ENCODE results near the gene UCP2. TPM values are rescaled to one million over a fixed set of nuclear protein-coding genes. Genes with fewer than 3 reads are reported as not detected.

The UCP2 gene
- total RNA-seq, 1 donor from 2014 or later: 103 TPM

GRCh38 chr11:73931039-73931645 is 51.5 kb downstream of the UCP2 start:
- H3K4me1 Mint-ChIP-seq (ENCODE audit: low read depth): no peaks in the 10 kb centered on the region
- no peaks in the 10 kb centered on the region for H3K9me3 Mint-ChIP-seq (ENCODE audit: low read depth)
- no peak for DNase-seq (ENCODE audit: low spot score, unreplicated experiment)
- H3K27me3 Mint-ChIP-seq: no peaks in the 10 kb centered on the region
- peak; percentile 49 for TF ChIP-seq CTCF (IDR thresholded peaks at IDR 0.05; ENCODE audit: unreplicated experiment)
- no peak overlapping the region for H3K4me3 Mint-ChIP-seq (ENCODE audit: low read depth)
- no peak overlapping the region for H3K27ac Mint-ChIP-seq
- H3K36me3 Mint-ChIP-seq (ENCODE audit: insufficient read depth): peaks cover 20% of the 10 kb centered on the region

- H3K4me3 Mint-ChIP-seq (ENCODE audit: low read depth): no peak overlapping the region
- no peaks in the 10 kb centered on the region for H3K27me3 Mint-ChIP-seq
- no peak overlapping the region for H3K27ac Mint-ChIP-seq
- H3K4me1 Mint-ChIP-seq (ENCODE audit: low read depth): no peaks in the 10 kb centered on the region
- no peak for TF ChIP-seq CTCF (IDR thresholded peaks at IDR 0.05; ENCODE audit: unreplicated experiment)
- DNase-seq (ENCODE audit: low spot score, unreplicated experiment): no peak
- H3K9me3 Mint-ChIP-seq (ENCODE audit: low read depth): no peaks in the 10 kb centered on the region
- H3K36me3 Mint-ChIP-seq (ENCODE audit: insufficient read depth): peaks cover 20% of the 10 kb centered on the region
Measured at GRCh38 chr11:73929388-73929787, 53.3 kb downstream of the UCP2 start.

Other genes starting within 250 kb of the UCP2 start
- 81.0 and 88.6 TPM in 2 replicates for gene RAB6A, start 221.8 kb downstream of the UCP2 start, total RNA-seq
- gene MRPL48, start 195.0 kb downstream of the UCP2 start, total RNA-seq: 31.5 and 34.7 TPM in 2 replicates
- 71.3 and 75.8 TPM in 2 replicates for gene COA4, start 106.0 kb downstream of the UCP2 start, total RNA-seq
- 29.3 and 30.8 TPM in 2 replicates for gene PAAF1, start 105.8 kb downstream of the UCP2 start, total RNA-seq
- 1.1 and 1.4 TPM in 2 replicates for gene DNAJB13, start 31.8 kb downstream of the UCP2 start, total RNA-seq
- 4.3 and 5.2 TPM in 2 replicates for gene UCP3, start 26.2 kb upstream of the UCP2 start, total RNA-seq
- 40.9 and 44.0 TPM in 2 replicates for gene C2CD3, start 188.2 kb upstream of the UCP2 start, total RNA-seq
- gene PPME1, start 188.4 kb upstream of the UCP2 start, total RNA-seq: 44.6 and 45.9 TPM in 2 replicates

Data from progenitor cell of endocrine pancreas (in vitro differentiated cells).